GM18499 (cell line): ENCODE data around the gene TPPP3.
"Not testable (repeated sequence)": the region's sequence is repeated elsewhere in the genome, so short reads cannot be mapped to it uniquely, and the experiment has no call there.

Experiments used
- ATAC-seq: cut with Tn5 transposase; IDR thresholded peaks from one replicate; pipeline ENCODE4 v1.9.1; 2021; ENCODE audit warnings: moderate number of reproducible peaks; ENCODE audit not compliant: insufficient read depth, unreplicated experiment

The TPPP3 gene

GRCh38 chr16:67426950-67427349 lies 33.7 kb upstream of the TPPP3 start:
- no peak for ATAC-seq

GRCh38 chr16:67426022-67426421 lies 32.7 kb upstream of the TPPP3 start:
- no peak for ATAC-seq

DNA sequence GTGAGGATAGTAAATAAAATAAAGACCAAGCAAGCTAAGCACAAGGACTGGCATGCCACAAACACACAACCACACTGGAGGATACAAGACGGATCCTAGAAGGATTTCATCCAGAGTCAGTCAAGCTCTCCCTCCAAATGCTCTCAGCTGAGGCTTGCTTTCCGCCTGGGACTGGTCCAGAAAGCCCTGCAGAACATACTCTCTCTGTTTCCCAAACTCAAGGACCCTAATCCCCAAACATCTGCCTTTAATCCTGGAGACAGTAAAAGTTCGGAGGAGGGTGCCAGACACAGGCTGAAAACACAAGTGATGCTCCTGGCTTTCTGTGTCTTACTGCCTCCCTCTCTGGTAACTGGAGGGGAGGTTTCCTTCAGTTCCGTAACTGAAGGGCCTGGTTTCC lies 32.3 kb upstream of the TPPP3 start:
- no peak for ATAC-seq

GRCh38 chr16:67425061-67425460 lies 31.8 kb upstream of the TPPP3 start:
- no peak for ATAC-seq

- no peak for ATAC-seq
Measured at GRCh38 chr16:67424261-67424615, 30.9 kb upstream of the TPPP3 start.

DNA sequence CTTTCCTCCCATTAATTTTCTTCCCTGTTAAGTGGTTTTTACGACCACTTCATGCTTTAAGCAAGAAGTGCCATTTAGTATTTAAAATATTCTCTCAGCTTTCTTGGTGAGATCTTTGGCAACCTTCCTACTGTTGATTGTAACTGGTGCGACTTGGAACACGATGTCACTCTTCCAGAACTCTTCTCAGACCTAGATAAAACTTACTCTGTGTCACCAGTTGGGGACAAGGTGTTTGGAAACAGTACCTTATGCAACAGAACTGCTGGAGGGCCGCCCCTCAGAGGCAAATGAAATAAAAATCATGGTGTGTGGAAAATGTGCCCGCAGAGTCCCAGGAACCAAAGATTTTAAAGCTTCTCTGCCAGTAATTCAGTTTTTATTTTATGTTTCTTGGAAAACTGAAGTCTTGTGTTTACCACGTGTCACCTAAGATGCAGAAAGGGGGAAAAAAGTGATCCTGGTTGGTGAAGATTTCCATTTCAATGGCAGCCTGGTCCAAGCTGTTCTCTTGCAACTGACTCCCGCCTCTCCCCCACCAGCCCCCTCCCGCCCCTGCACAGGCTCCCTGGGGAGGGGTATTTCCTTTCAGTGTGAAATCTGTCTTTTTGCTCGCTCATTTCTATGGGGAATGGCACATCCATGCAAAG lies 30.4 kb upstream of the TPPP3 start:
- ATAC-seq: no peak

DNA sequence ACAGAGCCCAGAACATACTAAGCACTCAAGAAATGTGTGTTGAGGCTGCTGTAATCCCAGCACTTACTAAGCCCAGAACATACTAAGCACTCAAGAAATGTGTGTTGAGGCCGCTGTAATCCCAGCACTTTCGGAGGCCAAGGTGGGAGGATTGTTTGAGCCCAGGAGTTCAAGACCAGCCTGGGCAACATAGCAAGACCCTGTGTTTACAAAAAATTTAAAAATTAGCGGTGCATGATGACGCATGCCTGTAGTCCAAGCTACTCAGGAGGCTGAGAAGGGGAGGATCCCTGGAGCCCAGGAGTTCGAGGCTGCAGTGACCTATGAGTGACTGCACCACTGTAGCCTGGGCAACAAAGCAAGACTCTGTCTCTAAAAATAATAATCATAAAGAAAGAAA lies 29.7 kb upstream of the TPPP3 start:
- no peak for ATAC-seq

- ATAC-seq: no peak
Measured at GRCh38 chr16:67421030-67421429, 27.7 kb upstream of the TPPP3 start.

- ATAC-seq: no peak
Measured at GRCh38 chr16:67419931-67420330, 26.6 kb upstream of the TPPP3 start.

GRCh38 chr16:67419502-67419901 lies 26.2 kb upstream of the TPPP3 start:
- ATAC-seq: no peak

DNA sequence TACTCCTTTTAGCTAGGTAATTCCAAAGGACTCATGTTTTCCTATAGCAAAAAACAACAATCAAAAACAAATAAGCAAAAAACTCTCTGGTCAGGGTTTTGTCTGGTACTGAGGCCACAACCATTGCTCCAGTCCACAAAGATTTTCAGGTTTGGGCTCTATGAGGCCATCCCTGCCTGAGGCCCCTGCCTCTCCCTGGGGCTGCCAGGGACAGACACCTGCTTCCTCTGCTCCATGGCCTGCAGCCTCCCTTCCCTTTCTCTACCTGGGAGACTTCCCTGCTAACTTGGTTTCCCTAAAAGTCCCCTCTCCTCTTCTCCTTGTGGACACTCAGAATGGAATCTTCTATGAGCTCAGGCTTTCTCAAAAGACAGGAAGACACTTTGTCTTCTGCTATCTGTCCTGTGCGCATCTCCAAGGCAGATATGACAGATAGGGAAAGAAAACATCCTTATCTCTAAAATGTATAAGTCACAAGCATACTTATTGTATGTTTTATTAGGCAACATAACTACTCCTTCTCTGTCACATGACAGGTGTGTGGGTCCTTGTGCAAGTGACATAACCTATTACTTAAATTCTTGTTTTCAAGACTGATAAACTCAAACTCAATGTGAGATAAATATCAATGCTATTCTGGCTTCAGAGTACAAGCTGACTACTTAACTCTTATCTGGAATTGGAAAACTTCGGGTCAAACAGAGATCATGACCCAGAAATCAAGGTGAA lies 24.2 kb upstream of the TPPP3 start:
- no peak for ATAC-seq

DNA sequence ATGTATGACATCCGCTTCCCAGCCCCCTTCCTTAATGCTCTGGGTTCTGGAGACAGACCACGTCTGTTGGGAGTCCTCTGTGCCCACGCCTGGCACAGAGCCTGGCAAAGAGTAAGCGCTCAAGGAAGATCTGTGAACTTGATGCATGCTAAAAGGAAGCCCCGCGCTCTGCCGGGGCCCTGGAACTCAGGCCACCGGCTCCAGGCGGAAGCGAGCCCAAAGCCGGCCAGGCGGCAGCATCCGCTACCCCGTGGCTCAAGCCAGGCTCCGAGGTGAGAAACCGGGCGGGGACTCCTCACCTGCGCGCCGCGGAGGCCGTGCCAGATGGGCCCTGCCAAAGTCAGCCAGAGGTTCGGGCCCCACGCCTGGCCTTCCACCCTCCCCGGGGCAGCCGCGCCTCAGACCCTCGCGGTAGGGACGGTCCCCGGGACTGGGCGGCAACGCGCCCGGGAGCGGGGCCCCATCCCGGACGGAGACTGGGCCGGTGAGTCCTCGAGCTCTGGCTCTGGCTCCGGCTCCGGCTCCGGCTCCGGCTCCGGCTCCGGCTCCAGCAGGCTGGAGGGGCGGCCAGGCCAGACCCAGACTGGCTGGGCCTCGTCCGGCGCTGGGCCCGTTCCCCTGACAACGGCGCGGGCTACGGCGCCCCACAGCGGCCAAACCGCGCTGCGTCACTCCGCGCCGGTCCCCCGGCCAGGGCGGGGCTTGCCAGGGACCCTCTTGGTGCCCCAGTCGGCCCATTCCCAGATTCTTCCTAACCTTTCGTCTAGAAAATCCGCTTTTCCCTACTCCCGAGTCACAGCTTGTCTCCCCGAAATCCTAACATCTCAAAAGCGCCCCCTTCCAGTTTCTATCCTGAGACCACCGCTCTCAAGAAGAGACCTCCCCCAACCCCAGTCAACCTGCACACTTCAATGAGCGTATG lies 22.8 kb upstream of the TPPP3 start, which contains the start of gene ZDHHC1:
TSS of gene ZDHHC1 (minus strand) at position 606 of the 922 bp plus-strand sequence. CDS start 8,702 bp downstream, outside the sequence.
- ATAC-seq: no peak

GRCh38 chr16:67415421-67415820 lies 22.1 kb upstream of the TPPP3 start:
- ATAC-seq: not testable (repeated sequence)

GRCh38 chr16:67413978-67414911 lies 20.9 kb upstream of the TPPP3 start:
- ATAC-seq: no peak

GRCh38 chr16:67412294-67412693 lies 19.0 kb upstream of the TPPP3 start:
- no peak for ATAC-seq

- no peak for ATAC-seq
Measured at GRCh38 chr16:67411339-67411738, 18.0 kb upstream of the TPPP3 start.

GRCh38 chr16:67409631-67410030 lies 16.3 kb upstream of the TPPP3 start:
- ATAC-seq: no peak

DNA sequence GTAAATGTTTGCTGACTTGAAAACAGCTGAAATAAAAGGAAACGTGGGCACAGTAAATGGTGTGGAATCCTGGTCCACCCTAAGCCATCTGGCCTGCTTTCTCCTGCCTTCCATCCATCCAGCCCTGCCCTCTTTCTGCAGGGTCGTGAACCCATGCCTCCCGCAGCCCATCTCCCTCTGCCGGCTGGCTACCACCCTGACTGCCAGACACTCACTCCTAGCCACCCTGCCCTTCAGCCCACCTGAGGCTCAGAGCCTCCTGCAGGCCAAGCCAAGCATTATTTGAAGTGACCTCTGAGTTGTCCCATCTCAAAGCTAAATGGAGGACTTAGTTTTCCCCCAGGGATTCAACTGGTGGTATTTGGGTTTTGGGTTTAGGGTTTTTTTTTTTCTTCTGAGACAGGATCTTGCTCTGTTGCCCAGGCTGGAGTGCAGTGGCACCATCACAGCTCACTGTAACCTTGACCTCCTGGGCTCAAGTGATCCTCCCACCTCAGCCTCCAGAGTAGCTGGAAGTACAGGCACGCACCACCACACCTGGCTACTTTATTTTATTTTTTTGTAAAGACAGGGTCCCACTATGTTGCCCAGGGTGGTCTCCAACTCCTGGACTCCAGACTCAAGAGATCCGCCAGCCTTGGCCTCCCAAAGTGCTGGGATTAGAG lies 14.6 kb upstream of the TPPP3 start:
- ATAC-seq: no peak

GRCh38 chr16:67407176-67407787 lies 14.0 kb upstream of the TPPP3 start:
- ATAC-seq: no peak
